Activated B cell treated with CpG ODN at 0.5 μM for 24 hours (primary cell): ENCODE results near the gene LAMA1. TPM values are rescaled to one million over a fixed set of nuclear protein-coding genes. Genes with fewer than 3 reads are reported as not detected.

Source experiments
- ATAC-seq: fragments of 200-7000 bp; cut with Tn5 transposase; one replicate; pipeline ENCODE4 v1.10.0; 2021; ENCODE audit warnings: low read depth, mild to moderate bottlenecking, moderate library complexity
- CTCF ChIA-PET: fragments of 350-600 bp; sonication (Branson Sonifier 250); formaldehyde crosslinking; loops from one replicate; lab custom pipeline; 2021; ENCODE audit warnings: antibody characterized with exemption; lab: Charles Lee
- POLR2A ChIA-PET: fragments of 350-600 bp; sonication (Branson Sonifier 250); formaldehyde crosslinking; loops from one replicate; lab custom pipeline; 2021; ENCODE audit warnings: antibody characterized with exemption; lab: Charles Lee
- DNase-seq: peaks from one replicate; pipeline ENCODE4 v3.0.0; 2022
- H3K27ac Mint-ChIP-seq: one replicate; pipeline ENCODE4 v1.8.0; 2020; ENCODE audit warnings: mixed read lengths
- H3K27me3 Mint-ChIP-seq: one replicate; pipeline ENCODE4 v1.8.0; 2021; ENCODE audit warnings: mixed read lengths
- H3K36me3 Mint-ChIP-seq: one replicate; pipeline ENCODE4 v1.8.0; 2021; ENCODE audit warnings: low read depth, mixed read lengths
- H3K4me1 Mint-ChIP-seq: one replicate; pipeline ENCODE4 v1.8.0; 2021; ENCODE audit warnings: mixed read lengths
- H3K4me3 Mint-ChIP-seq: one replicate; pipeline ENCODE4 v1.8.0; 2020; ENCODE audit warnings: mild to moderate bottlenecking, mixed read lengths
- H3K9me3 Mint-ChIP-seq: one replicate; pipeline ENCODE4 v1.8.0; 2020; ENCODE audit warnings: mixed read lengths
- CTCF ChIP-seq: fragments of 200-600 bp; IDR thresholded peaks from one replicate; pipeline ENCODE4 v1.8.0; 2022; ENCODE audit warnings: antibody characterized with exemption, mild to moderate bottlenecking
- intact Hi-C: fragments of 100-400 bp; cut with micrococcal nuclease; formaldehyde crosslinking; loops from one replicate; pipeline ENCODE4 v1.15.1; 2024
- total RNA-seq: library from RNA; stranded (reverse); gene quantifications from 2 replicates; pipeline ENCODE4 v1.2.3, GENCODE V29; 2022

The LAMA1 gene
- total RNA-seq, 1 donor from 2014 or later: not detected

DNA sequence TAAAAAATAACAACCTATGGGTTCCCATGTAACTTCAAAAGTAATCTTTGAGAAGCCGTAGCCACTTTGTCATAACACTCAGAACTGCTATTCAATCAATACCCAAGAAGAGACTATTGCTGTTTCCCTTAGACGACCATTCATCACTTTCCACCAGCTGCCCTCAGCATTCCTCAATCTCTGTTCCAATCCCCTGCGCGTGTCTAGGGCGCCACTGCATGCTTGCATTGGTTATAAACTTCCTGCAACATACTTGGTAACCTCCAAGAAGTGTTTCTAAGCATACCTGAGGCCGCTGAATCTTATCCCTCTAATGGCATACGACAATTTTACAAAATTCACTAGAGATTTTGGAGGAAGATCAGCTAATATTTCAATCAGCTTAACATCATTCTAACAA lies 134.2 kb downstream of the LAMA1 start:
- ChIA-PET POLR2A (no interaction called here), CTCF (no interaction called here)
- H3K9me3 Mint-ChIP-seq: no peaks in the 10 kb centered on the region
- no peak for TF ChIP-seq CTCF
- no peak for DNase-seq
- H3K36me3 Mint-ChIP-seq: no peaks in the 10 kb centered on the region
- H3K27me3 Mint-ChIP-seq: no peaks in the 10 kb centered on the region
- intact Hi-C loops: no loop called here
- no peak for ATAC-seq
- H3K4me3 Mint-ChIP-seq: no peak overlapping the region
- no peak overlapping the region for H3K27ac Mint-ChIP-seq
- no peaks in the 10 kb centered on the region for H3K4me1 Mint-ChIP-seq

DNA sequence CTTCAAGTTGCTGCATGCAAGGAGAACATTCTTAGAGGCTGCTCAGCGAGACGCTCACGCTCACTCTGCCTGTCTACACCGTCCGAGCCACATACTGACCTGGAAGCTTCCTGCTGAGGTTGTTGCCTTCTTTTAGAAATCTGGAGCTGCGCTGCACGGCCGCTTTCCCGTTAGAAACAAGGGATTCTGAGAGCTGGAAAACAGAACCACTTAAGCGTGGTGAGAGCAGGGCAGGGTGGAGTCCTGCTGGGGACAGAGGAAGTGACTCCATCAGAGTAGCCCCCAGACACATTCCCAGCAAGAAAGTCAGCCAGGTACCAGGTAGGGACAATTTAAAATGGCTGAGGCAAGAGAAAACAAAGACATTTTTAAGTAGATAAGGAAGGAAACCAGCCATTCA lies 135.2 kb downstream of the LAMA1 start:
- Mint-ChIP-seq H3K4me3 (no peak overlapping the region), H3K4me1 (no peaks in the 10 kb centered on the region), H3K36me3 (no peaks in the 10 kb centered on the region), H3K9me3 (no peaks in the 10 kb centered on the region), H3K27me3 (no peaks in the 10 kb centered on the region), H3K27ac (no peak overlapping the region)
- no peak for TF ChIP-seq CTCF
- DNase-seq: no peak
- intact Hi-C loops: no loop called here
- ChIA-PET CTCF (no interaction called here), POLR2A (no interaction called here)
- no peak for ATAC-seq

DNA sequence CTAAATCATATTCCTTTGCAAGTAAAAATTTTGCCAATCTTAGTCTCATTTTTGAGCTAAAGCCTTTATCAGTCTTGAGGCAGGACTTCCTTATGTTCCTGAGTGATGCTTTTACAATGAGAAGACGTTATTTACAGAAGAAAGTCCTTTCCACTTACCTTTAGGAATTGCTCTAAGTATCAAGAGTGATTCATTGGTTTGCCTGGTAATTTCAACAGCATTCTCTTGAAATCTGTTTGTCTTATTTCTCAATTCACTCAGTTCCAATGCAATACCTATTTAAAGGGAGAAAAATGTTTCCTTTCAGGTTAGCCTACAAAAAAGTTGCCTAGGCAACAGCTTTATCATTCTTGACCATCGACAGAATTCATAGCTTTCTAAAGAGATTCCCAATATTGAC lies 137.2 kb downstream of the LAMA1 start:
- Mint-ChIP-seq H3K27ac (no peak overlapping the region), H3K36me3 (no peaks in the 10 kb centered on the region), H3K27me3 (no peaks in the 10 kb centered on the region), H3K4me1 (no peaks in the 10 kb centered on the region), H3K9me3 (no peaks in the 10 kb centered on the region), H3K4me3 (no peak overlapping the region)
- no peak for TF ChIP-seq CTCF
- DNase-seq: no peak
- ATAC-seq: no peak
- ChIA-PET POLR2A (no interaction called here), CTCF (no interaction called here)
- intact Hi-C loops: no loop called here

GRCh38 chr18:6979954-6980353 lies 137.6 kb downstream of the LAMA1 start:
- intact Hi-C loops: loop anchor here (10.0 kb wide), 1 partner anchor 65 kb away; no protein-coding TSS in a partner anchor
- no peak for ATAC-seq
- POLR2A ChIA-PET: no interaction called here

DNA sequence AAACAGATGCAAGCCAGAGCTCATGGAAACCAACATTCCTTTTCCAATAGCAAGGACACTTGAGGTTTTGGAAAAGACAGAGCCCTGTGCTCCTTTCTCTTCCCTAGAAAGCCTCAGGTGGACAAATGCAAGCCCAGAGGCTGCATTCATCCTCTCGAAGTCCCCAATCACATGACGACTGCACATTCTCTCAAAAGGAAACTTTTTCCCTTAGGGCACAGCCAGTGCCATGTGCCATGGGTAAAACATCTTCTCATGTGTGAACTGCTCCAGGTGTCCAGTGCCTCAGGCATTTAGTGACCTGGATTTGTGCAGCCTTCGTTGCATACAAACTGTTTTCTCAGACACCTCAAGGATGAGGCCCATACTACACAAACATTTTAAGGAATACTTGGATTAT lies 140.7 kb downstream of the LAMA1 start:
- H3K27ac Mint-ChIP-seq: no peak overlapping the region
- no peak overlapping the region for H3K4me3 Mint-ChIP-seq
- no peaks in the 10 kb centered on the region for H3K27me3 Mint-ChIP-seq
- intact Hi-C loops: loop anchor here (10.0 kb wide), 1 partner anchor 62 kb away; no protein-coding TSS in a partner anchor
- no peaks in the 10 kb centered on the region for H3K4me1 Mint-ChIP-seq
- TF ChIP-seq CTCF: no peak
- ATAC-seq: no peak
- H3K9me3 Mint-ChIP-seq: no peaks in the 10 kb centered on the region
- no peaks in the 10 kb centered on the region for H3K36me3 Mint-ChIP-seq
- POLR2A ChIA-PET: no interaction called here
- DNase-seq: no peak
- CTCF ChIA-PET: no interaction called here

More at GRCh38 chr18:6979954-6980353, 137.6 kb downstream of the LAMA1 start:
- Mint-ChIP-seq H3K4me1 (no peaks in the 10 kb centered on the region), H3K9me3 (no peaks in the 10 kb centered on the region), H3K27me3 (no peaks in the 10 kb centered on the region), H3K36me3 (no peaks in the 10 kb centered on the region), H3K27ac (no peak overlapping the region), H3K4me3 (no peak overlapping the region)
- DNase-seq: no peak
- no peak for TF ChIP-seq CTCF
- CTCF ChIA-PET: no interaction called here
